ENCODE results near the gene YIF1B. TPM values are rescaled to one million over a fixed set of nuclear protein-coding genes. Genes with fewer than 3 reads are reported as not detected.

YIF1B gene
- total and polyA plus RNA-seq, 2 donors (not counting 3 experiments of a cell fraction or from before 2014, with no cell fraction given) = 85.8 to 249 TPM

DNA sequence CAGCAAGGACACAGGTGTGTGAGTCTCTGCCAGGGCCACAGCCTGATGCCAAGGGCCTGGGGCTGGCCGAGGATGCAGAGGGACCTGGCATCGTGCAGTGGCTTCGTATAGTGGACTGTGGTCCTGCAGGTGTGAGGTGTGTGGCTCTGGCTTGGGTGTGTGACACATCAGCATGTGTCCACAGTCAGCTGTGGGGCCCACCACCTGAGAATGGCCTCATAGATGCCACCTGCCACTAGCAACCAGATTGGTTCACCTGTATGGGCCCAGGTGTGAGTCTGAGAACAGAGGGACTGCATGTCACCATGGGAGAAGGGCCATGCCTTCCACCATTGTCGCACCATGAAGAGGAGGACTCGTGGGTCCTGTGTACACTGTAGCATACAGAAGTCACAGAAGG, 62.0 kb downstream of the YIF1B start:
- Histone ChIP-seq H3K9me1 (replicated peaks; ENCODE audit: control insufficient read depth, extremely low read depth, insufficient read depth, low read length) (no peaks in the 10 kb centered on the region), H3K79me2 (ENCODE audit: control insufficient read depth, insufficient read depth, low read length) (no peaks in the 10 kb centered on the region), H4K20me1 (replicated peaks; ENCODE audit: control insufficient read depth, extremely low read depth, insufficient read depth, low read length) (no peaks in the 10 kb centered on the region), H2AFZ (ENCODE audit: low read depth, low read length) (no peak overlapping the region), H3K9ac (replicated peaks; ENCODE audit: extremely low read depth, insufficient read depth, low read length) (no peak overlapping the region), H3K4me1 (ENCODE audit: control insufficient read depth, extremely low read depth, insufficient read depth, low read length) (peaks cover 9% of the 10 kb centered on the region), H3K27me3 (ENCODE audit: control insufficient read depth in 2 of 2, insufficient read depth in 2 of 2, low read length in 2 of 2) (no peaks in the 10 kb centered on the region), H3K36me3 (ENCODE audit: control insufficient read depth in 2 of 2, extremely low read depth in 1 of 2, insufficient read depth in 2 of 2, low read length in 2 of 2) (no peaks in the 10 kb centered on the region), H3K4me2 (ENCODE audit: insufficient read depth, low read length) (no peak overlapping the region), H3K4me3 (replicated peaks in 1 of 3; ENCODE audit: insufficient read depth in 1 of 3, low read depth in 1 of 3, low read length in 3 of 3) (no peak overlapping the region), H3K9me3 (replicated peaks; ENCODE audit: control insufficient read depth, insufficient read depth, low read length) (no peaks in the 10 kb centered on the region), H3K27ac (ENCODE audit: insufficient read depth, low read depth, low read length) (no peak overlapping the region)
- dilution Hi-C loops (cut with MboI; ENCODE audit: extremely low pct_ligation_motif_present, low sequenced_read_pairs) = no loop called here
- DNase-seq (ENCODE audit: low read depth, low spot score) = no peak
- CTCF ChIA-PET = interaction anchor here (0.7 to 1.3 kb wide), 2 partner anchors 81 to 82 kb away, joined by 3 to 4 read pairs; partner anchors contain the start of gene CATSPERG
- TF ChIP-seq POLR2AphosphoS5 (IDR thresholded peaks at IDR 0.05; ENCODE audit: insufficient read depth, low read depth, low read length) (no peak), POLR2A (IDR thresholded peaks at IDR 0.05; ENCODE audit: low read depth, low read length) (no peak), MYC (IDR thresholded peaks at IDR 0.05; ENCODE audit: low read depth, low read length) (no peak), CTCF (IDR thresholded peaks at IDR 0.05; ENCODE audit: extremely low read depth in 1 of 2, insufficient read depth in 1 of 2, low read depth in 1 of 2, low read length in 2 of 2) (no peak), EZH2 (IDR thresholded peaks at IDR 0.05; ENCODE audit: borderline replicate concordance, low read depth, low read length, severe bottlenecking) (no peak), JUN (IDR thresholded peaks at IDR 0.05; ENCODE audit: borderline replicate concordance, insufficient read depth, insufficient read length, low read depth) (no peak), GATA2 (IDR thresholded peaks at IDR 0.05; ENCODE audit: insufficient read depth, insufficient read length, low read depth, low read length) (no peak), FOS (IDR thresholded peaks at IDR 0.05; ENCODE audit: borderline replicate concordance, insufficient read depth, low read length) (no peak)
- TF ChIP-seq, protein P1, sequence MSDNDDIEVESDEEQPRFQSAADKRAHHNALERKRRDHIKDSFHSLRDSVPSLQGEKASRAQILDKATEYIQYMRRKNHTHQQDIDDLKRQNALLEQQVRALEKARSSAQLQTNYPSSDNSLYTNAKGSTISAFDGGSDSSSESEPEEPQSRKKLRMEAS (IDR thresholded peaks at IDR 0.05; ENCODE audit: insufficient read depth, insufficient read length) = no peak
- no peak for FAIRE-seq
- POLR2A ChIA-PET = no interaction called here
- BruUV-seq (replicated peaks) = no TSS peak
- intact Hi-C loops (cut with micrococcal nuclease) = no loop called here

Small RNA genes lying within 50 kb of the gene (small RNA-seq; reads per million reads assigned to genes)
- gene RF00019 (ENCODE audit: insufficient read depth, insufficient read length, low read depth, low replicate concordance) = not detected

Other genes with a start within 250 kb of the YIF1B start
- gene DPF1, start 91.7 kb downstream of the YIF1B start, total RNA-seq = 3.9 and 5.0 TPM in 2 replicates
- gene DPF1, start 91.7 kb downstream of the YIF1B start, polyA plus RNA-seq = 1.6 and 2.0 TPM in 2 replicates
- gene PPP1R14A, start 59.6 kb downstream of the YIF1B start, total RNA-seq = 5.3 and 16.3 TPM in 2 replicates
- 3.0 and 5.9 TPM in 2 replicates for gene PPP1R14A, start 59.6 kb downstream of the YIF1B start, polyA plus RNA-seq
- gene SPINT2, start 51.4 kb downstream of the YIF1B start, total RNA-seq = 20.1 and 46.6 TPM in 2 replicates
- 23.9 and 28.9 TPM in 2 replicates for gene SPINT2, start 51.4 kb downstream of the YIF1B start, polyA plus RNA-seq
- gene C19orf33, start 11.7 kb downstream of the YIF1B start, total RNA-seq = 4.3 and 18.9 TPM in 2 replicates
- 34.1 and 54.0 TPM in 2 replicates for gene C19orf33, start 11.7 kb downstream of the YIF1B start, polyA plus RNA-seq
- 8.0 and 11.3 TPM in 2 replicates for gene KCNK6, start 3.9 kb upstream of the YIF1B start, total RNA-seq
- 7.4 and 7.7 TPM in 2 replicates for gene KCNK6, start 3.9 kb upstream of the YIF1B start, polyA plus RNA-seq
- gene CATSPERG, start 19.9 kb upstream of the YIF1B start, total RNA-seq = 2.2 and 4.2 TPM in 2 replicates
- 0.77 and 0.81 TPM in 2 replicates for gene CATSPERG, start 19.9 kb upstream of the YIF1B start, polyA plus RNA-seq
- gene PSMD8, start 58.6 kb upstream of the YIF1B start, total RNA-seq = 203 and 215 TPM in 2 replicates
- gene PSMD8, start 58.6 kb upstream of the YIF1B start, polyA plus RNA-seq = 543 and 714 TPM in 2 replicates
- gene GGN, start 72.1 kb upstream of the YIF1B start, total RNA-seq = 0.88 and 1.5 TPM in 2 replicates
- 0.39 and 0.73 TPM in 2 replicates for gene GGN, start 72.1 kb upstream of the YIF1B start, polyA plus RNA-seq
- 13.5 and 15.7 TPM in 2 replicates for gene SPRED3, start 72.8 kb upstream of the YIF1B start, total RNA-seq
- gene SPRED3, start 72.8 kb upstream of the YIF1B start, polyA plus RNA-seq = 5.7 and 7.0 TPM in 2 replicates
- gene FAM98C, start 87.1 kb upstream of the YIF1B start, total RNA-seq = 13.0 and 15.4 TPM in 2 replicates
- gene FAM98C, start 87.1 kb upstream of the YIF1B start, polyA plus RNA-seq = 12.6 and 16.5 TPM in 2 replicates
- not detected in 2 replicates for gene RASGRP4, start 110.3 kb upstream of the YIF1B start, total RNA-seq
- gene RASGRP4, start 110.3 kb upstream of the YIF1B start, polyA plus RNA-seq = not detected in 2 replicates
- gene RYR1, start 117.7 kb upstream of the YIF1B start, total RNA-seq = 0.02 TPM in 1 of 2 replicates, not detected in the other
- under 0.01 TPM in 1 of 2 replicates, not detected in the other for gene RYR1, start 117.7 kb upstream of the YIF1B start, polyA plus RNA-seq